Right atrium auricular region (tissue), 2 donors: ENCODE measurements around the gene RAB26. TPM values are rescaled to one million over a fixed set of nuclear protein-coding genes. Genes with fewer than 3 reads are reported as not detected.
"Not testable (repeated sequence)": the region's sequence is repeated elsewhere in the genome, so short reads cannot be mapped to it uniquely, and the experiment has no call there.

Source experiments
- DNase-seq: peaks from one replicate; pipeline ENCODE4 v3.0.0-alpha.2; 2019; ENCODE audit warnings: low spot score
- H3K27ac ChIP-seq, 2 donors: fragments of 200-600 bp; sonication (generic); 1 replicate in 1 of 2; 2 replicates in 1 of 2; pipeline ENCODE4 v1.5.1; 2016 to 2019
- H3K27me3 ChIP-seq, 2 donors: fragments of 200-600 bp; sonication (generic); one replicate each; pipeline versions ENCODE4 v1.5.1 to v1.6.0; 2017 to 2019
- H3K36me3 ChIP-seq: fragments of 200-600 bp; sonication (generic); one replicate; pipeline ENCODE4 v1.5.1; 2016
- H3K4me1 ChIP-seq, 2 donors: fragments of 200-600 bp; sonication (generic); one replicate each; pipeline versions ENCODE4 v1.5.1 to v1.6.0; 2017 to 2019
- H3K4me3 ChIP-seq, 2 donors: fragments of 200-600 bp; sonication (generic); 1 replicate in 1 of 2; 2 replicates in 1 of 2; pipeline ENCODE4 v1.5.1; 2017 to 2019; ENCODE audit warnings: mild to moderate bottlenecking in 1 of 2, moderate library complexity in 1 of 2
- H3K9me3 ChIP-seq, 2 donors: fragments of 200-600 bp; sonication (generic); one replicate each; pipeline ENCODE4 v1.5.1; 2019
- CTCF ChIP-seq, 2 donors: fragments of 200-600 bp; sonication (generic); IDR thresholded peaks; one replicate each; pipeline ENCODE4 v1.5.1; 2019; ENCODE audit warnings: antibody characterized with exemption in 2 of 2
- total RNA-seq, 2 donors: library from RNA; depleted of rRNA; stranded (reverse); fragments of >200 nt; gene quantifications; one replicate each; pipeline ENCODE4 v1.1.0, GENCODE V29; 2016

RAB26 gene
- total RNA-seq, 2 donors from 2014 or later: 0.31 to 1.4 TPM

- H3K27ac ChIP-seq, DNase-seq, H3K4me1 ChIP-seq, H3K27me3 ChIP-seq, H3K4me3 ChIP-seq, H3K9me3 ChIP-seq: not testable (repeated sequence)
- peaks cover 67% of the 10 kb centered on the region for H3K36me3 ChIP-seq
These were observed 38.0 kb upstream of the RAB26 start for GRCh38 chr16:2110332-2111008.

GRCh38 chr16:2111009-2111353, 37.4 kb upstream of the RAB26 start:
- not testable (repeated sequence) for DNase-seq, H3K4me1 ChIP-seq, H3K27ac ChIP-seq, H3K9me3 ChIP-seq, H3K27me3 ChIP-seq, H3K4me3 ChIP-seq
- H3K36me3 ChIP-seq: peaks cover 62% of the 10 kb centered on the region

GRCh38 chr16:2111412-2112335, 36.8 kb upstream of the RAB26 start:
- not testable (repeated sequence) for DNase-seq, H3K27ac ChIP-seq, H3K4me3 ChIP-seq, H3K9me3 ChIP-seq, H3K27me3 ChIP-seq, H3K4me1 ChIP-seq
- peaks cover 58% of the 10 kb centered on the region for H3K36me3 ChIP-seq

GRCh38 chr16:2112539-2113106, 35.8 kb upstream of the RAB26 start:
- H3K9me3 ChIP-seq, H3K27ac ChIP-seq, H3K27me3 ChIP-seq, DNase-seq, H3K4me3 ChIP-seq: not testable (repeated sequence)
- Histone ChIP-seq H3K4me1 (peaks cover 0 to 13% of the 10 kb centered on the region in 2 donors), H3K36me3 (peaks cover 54% of the 10 kb centered on the region)

GRCh38 chr16:2114225-2114624, 34.2 kb upstream of the RAB26 start:
- H3K27me3 ChIP-seq, H3K27ac ChIP-seq, H3K9me3 ChIP-seq, H3K4me3 ChIP-seq, DNase-seq: not testable (repeated sequence)
- Histone ChIP-seq H3K36me3 (peaks cover 38% of the 10 kb centered on the region), H3K4me1 (peaks cover 0 to 13% of the 10 kb centered on the region in 2 donors)

- H3K4me3 ChIP-seq, H3K27ac ChIP-seq, H3K27me3 ChIP-seq, H3K9me3 ChIP-seq, DNase-seq: not testable (repeated sequence)
- H3K4me1 ChIP-seq: peaks cover 0 to 13% of the 10 kb centered on the region in 2 donors
- H3K36me3 ChIP-seq: peaks cover 31% of the 10 kb centered on the region
These were observed 33.4 kb upstream of the RAB26 start for GRCh38 chr16:2114885-2115590.

GRCh38 chr16:2115591-2115973, 32.8 kb upstream of the RAB26 start:
- Histone ChIP-seq H3K9me3 (no peaks in the 10 kb centered on the region), H3K36me3 (peaks cover 26% of the 10 kb centered on the region), H3K4me3 (no peak overlapping the region), H3K27me3 (no peaks in the 10 kb centered on the region), H3K4me1 (peaks cover 0 to 13% of the 10 kb centered on the region in 2 donors), H3K27ac (no peak overlapping the region)
- no peak for DNase-seq
- no peak for TF ChIP-seq CTCF (IDR thresholded peaks at IDR 0.05)

GRCh38 chr16:2116428-2116827, 32.0 kb upstream of the RAB26 start:
- H3K36me3 ChIP-seq: peaks cover 19% of the 10 kb centered on the region
- not testable (repeated sequence) for H3K9me3 ChIP-seq, DNase-seq, H3K27ac ChIP-seq, H3K27me3 ChIP-seq, H3K4me3 ChIP-seq
- H3K4me1 ChIP-seq: peaks cover 0 to 13% of the 10 kb centered on the region in 2 donors

- not testable (repeated sequence) for H3K4me3 ChIP-seq, H3K27me3 ChIP-seq, H3K9me3 ChIP-seq, H3K27ac ChIP-seq, DNase-seq
- peaks cover 12% of the 10 kb centered on the region for H3K36me3 ChIP-seq
- peaks cover 0 to 21% of the 10 kb centered on the region in 2 donors for H3K4me1 ChIP-seq
These were observed 31.1 kb upstream of the RAB26 start for GRCh38 chr16:2117341-2117740.

GRCh38 chr16:2117960-2118722, 30.3 kb upstream of the RAB26 start:
- not testable (repeated sequence) for H3K9me3 ChIP-seq, H3K27me3 ChIP-seq, DNase-seq, H3K4me3 ChIP-seq, H3K27ac ChIP-seq
- Histone ChIP-seq H3K4me1 (peaks cover 0 to 29% of the 10 kb centered on the region in 2 donors), H3K36me3 (peaks cover 12% of the 10 kb centered on the region)
